ENCODE data around the gene SPOCD1.
A peak's percentile ranks its signal among the peaks of the same experiment; 100 is the strongest.

SPOCD1 gene

DNA sequence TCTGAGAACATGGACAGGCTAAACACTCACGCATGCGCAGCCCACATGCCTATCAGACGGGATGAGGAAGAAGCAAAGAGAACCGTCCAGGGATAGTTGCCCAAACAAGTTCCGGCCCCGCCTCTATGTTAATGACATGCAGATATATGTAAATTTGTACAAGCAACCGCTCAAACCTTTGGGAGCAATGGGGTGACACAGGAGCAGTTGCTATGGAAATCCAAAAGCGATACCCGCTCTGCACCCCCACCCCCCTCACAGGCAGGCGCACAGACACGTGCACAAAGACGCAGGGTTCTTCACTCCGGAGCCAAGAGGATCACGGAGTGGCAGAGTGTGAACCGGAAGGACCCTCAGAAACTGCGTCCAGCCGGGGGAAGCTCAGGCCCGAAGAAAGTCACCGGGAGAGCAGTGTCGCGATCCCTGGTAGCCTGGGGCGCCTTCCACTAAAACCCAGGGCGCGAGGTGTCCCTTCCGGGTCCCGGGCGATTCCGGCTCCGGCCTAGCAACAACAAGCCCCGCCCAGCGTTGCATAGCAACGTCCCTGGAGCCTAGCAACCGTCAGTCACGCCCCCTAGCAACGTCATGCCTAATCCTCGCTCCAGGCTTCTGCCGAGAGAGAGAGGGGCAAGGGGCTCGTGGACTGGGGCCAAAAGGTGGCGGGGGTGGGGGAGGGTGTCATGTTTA lies 27.5 kb downstream of the SPOCD1 start:
- peak; percentile 25 to 97 (median 88) for DNase-seq

DNA sequence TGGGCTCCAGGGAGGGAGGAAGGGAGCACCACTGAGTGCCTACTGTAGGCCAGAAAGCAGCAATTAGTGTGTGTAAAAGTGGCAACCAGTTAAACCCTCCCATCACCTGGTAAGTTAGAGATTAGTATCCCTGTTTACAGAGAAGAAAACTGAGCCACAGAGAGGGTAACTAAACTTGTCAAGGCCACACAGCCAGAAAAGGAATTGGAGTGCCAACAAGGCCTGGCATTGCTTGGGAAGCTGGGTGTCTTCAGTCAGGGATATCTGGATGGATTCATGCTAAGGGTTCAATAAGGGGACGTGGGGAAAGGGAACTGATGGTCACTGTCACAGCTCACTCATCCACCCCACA lies 28.1 kb downstream of the SPOCD1 start:
- DNase-seq = no peak

DNA sequence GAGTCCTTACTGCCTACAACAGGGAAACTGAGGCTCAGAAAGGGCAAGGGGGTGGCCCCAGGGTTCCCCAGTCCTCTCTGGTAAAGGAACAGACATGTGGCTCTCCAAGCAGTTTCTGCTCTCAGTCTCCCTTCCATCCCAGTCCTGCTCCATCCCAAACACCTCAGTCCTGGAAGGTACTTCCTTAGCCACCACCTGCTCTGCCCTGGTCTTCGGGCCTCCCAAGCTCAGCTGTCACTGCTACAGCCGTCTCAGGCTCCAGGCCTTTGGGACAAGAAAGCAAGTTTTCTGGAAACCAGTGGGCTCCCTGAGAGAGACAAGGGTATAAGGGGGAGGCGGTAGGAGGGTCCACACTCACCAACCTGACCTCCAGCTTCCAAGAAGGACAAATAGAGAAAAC lies 28.6 kb downstream of the SPOCD1 start:
- no peak for DNase-seq

GRCh38 chr1:31786366-31787060 lies 29.3 kb downstream of the SPOCD1 start:
- no peak for DNase-seq

DNA sequence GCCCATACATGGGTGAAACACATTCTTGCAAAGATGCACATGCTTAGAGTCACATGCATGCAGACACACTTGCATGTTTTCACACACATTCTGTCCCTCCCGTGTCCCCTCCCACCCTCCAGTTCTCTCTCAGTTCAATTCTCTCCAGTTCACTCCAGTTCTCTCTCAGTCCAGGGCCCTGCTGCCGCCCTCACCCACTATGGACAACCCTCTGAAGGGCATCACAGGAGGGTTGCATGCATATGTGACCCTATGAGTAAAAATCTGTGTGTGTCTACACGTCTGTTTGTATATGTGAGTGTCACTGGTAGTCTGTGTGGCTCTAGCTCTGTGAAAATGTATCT lies 29.9 kb downstream of the SPOCD1 start:
- DNase-seq = no peak

GRCh38 chr1:31785020-31785946 lies 30.5 kb downstream of the SPOCD1 start:
- DNase-seq = no peak

DNA sequence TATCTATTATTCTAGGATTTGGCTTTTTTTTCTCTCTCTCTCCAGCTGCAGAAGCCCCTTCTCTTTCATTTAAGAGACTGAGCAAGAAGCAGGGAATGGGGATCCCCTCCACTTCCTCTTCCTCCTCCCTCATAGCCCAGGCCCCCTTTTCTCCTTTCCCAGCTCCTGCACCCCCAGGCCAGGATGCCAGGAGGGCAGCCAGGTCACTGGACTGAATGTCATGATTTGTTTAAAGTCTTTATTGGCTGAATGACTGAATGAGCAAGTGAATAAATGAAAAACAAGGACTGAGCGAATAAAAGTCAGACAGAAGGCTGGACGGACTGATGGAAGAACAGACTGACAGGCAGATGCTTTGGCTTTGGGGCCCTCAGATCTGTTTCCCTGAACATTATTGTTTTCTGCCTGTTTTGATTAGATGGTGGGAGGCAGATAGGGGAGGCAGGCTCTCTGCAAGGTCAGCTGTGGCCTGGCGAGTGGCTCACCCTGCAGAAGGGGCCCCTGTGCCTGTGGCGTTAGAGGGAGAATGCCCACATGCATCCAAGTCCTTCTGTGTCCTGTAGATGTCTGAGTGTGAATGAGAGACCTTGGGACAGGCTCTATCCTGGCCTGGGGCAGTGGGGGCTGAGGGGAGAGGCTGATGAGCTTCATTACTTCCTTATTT lies 31.3 kb downstream of the SPOCD1 start:
- no peak for DNase-seq

DNA sequence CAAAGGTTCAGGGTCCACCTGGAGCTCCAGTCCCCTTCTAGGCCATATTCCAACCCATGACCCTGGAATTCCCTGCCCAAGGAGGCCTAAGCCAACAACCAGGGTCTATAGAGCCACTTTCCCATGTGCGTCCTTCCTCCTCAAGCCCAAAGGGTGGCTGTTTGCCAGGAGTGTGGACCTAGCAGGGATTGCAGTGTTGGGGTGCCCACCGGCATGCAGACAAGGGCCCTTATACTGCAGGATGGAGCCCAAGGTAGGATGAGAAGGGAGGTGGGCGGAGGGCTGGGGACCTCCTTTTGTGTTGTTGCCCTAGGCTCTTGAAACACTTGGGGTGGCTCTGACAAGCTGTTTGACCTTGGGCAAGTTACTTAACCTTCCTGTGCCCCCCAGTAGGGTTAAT lies 32.0 kb downstream of the SPOCD1 start:
- DNase-seq = no peak

GRCh38 chr1:31782421-31783410 lies 33.1 kb downstream of the SPOCD1 start:
- DNase-seq = no peak

DNA sequence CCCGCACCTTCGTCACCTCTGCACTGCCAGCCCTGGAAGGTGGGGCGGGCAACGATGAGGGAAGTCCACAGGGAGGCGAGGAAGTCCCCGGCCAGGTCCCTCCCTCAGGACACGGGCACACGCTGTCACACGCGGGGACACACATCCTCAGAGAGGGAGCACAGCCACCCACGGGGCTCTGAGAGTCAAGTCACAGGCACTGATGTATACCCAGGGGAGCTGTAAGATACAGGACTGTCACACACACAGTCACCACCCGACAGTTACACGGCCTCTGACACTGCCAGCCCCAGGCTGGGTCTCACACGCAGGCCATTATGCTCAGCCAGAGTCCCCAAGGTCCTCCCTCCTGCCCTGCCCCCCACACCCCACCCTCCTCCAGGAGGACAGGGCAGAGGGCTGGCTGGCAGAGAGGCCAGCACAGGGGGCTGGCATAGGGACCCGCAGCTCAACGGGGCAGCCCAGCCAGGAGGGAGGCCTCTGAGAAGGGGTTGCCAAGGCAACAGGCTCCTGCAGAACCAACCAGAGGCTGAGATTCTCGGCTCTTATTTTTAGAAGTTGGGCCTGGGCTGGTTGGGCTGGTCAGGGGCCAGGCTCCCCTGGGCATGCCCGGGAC lies 34.0 kb downstream of the SPOCD1 start:
- peak in 18 of 56 donors; percentile 16 to 60 (median 40) for DNase-seq

DNA sequence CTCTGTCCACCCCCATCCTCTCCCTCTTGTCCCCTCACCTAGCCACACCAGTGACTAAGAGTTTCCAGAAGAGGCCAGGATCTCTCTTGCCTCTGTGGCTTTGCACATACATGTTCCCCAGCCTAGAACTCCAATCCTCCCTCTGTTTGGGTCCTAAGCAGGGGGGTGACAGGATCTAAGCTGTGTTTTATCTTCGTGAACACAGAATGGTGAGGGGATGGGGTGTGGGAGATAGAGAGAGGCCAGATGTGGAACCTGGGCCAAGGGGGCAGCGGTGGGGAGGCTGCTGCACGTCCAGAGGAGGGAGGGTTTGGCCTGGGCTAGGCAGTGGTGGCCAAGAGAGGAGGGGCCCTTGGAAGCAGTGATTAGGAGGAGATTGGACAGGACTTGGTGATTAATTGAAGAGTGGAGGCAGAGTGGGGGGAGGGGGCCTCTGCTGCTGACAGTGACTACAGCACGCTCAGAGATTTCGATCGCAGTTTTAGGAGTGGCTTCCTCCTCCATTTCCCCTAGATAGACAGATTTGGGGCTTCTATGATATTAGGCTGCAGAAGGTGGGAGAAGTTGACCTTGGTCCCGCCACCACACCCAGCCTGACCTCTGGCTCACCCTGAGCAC lies 34.6 kb downstream of the SPOCD1 start:
- peak in 1 of 56 donors; percentile 42 for DNase-seq

DNA sequence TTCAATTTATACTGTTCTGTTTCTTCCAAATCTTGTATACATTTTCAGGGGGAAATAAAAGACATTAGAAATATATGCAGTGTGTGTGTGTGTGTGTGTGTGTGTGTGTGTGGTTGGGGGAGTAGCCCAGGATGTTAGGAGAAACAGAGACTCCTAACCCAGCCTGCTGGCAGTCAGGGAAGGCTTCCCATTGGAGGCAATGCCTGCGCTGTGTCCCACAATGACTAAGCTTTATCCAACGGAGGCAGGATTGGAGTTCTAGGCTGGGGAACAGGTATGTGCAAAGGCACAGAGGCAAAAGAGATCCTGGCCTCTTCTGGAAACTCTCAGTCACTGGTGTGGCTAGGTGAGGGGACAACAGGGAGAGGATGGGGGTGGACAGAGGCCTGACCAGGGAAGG lies 35.2 kb downstream of the SPOCD1 start:
- DNase-seq = no peak

DNA sequence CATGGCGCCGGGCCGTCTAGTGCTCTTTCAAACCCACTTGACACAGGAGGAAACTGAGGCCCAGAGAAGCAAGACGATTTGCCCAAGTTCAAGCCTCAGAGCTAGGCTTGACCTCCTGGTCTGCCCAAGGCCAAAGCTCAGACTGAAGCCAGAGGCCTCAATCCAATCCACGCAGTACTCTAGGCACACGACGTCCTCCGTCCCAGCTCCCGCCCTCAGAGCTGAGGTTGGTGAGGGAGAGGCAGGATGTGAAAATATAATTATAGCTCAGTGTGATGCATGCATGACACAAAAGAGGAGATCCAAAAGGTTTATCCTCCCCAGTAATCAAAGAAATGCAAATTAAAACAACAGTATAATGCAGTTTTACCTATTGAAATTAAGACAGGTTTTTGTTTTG lies 36.1 kb downstream of the SPOCD1 start:
- DNase-seq = no peak

- no peak for DNase-seq
These were observed 36.9 kb downstream of the SPOCD1 start for GRCh38 chr1:31778763-31779488.

GRCh38 chr1:31776516-31776915 lies 39.3 kb downstream of the SPOCD1 start:
- DNase-seq = no peak

- no peak for DNase-seq
These were observed 39.8 kb downstream of the SPOCD1 start for GRCh38 chr1:31776032-31776431.

GRCh38 chr1:31775210-31775999 lies 40.4 kb downstream of the SPOCD1 start:
- DNase-seq = no peak

DNA sequence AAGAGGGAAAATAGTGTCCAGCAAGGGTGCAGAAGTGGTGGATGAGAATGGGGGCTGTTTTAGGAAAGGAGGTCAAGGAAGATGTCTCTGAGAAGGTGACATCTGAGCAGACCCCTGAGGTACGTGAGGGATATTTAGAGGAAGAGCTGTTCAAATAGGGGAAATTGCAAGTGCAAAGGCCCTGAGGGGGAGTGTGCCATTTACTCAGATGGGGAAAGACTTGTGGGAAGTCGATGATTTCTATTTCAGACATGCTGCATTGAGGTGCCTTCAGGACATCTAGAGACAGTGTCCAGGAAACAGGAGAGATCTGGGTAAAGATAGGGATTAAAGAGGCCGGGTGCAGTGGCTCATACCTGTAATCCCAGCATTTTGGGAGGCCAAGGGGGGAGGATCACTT lies 41.3 kb downstream of the SPOCD1 start:
- no peak for DNase-seq

Data from amygdala (tissue), 56 donors.